ENCODE data around the gene METTL21C.

DNA sequence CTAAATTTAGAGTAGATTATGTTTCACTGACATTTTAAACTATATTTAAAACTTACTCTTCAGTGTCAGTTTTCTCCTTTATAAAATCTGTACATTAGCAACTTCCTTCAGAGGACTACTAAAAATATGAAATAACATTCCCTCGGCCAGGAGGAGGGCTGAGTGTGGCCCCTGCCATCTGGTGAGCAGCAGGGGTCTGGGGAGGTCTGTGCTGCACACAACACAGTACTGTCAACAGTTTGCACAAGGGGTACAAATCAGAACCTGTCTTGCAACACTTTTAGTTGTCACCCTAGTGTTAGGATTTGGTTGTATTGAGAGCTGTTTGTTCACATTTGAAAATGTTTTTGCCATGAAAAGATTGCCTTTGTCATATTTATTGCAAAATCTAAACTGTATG is 49.1 kb downstream of the METTL21C start:
- TF ChIP-seq, protein P1, sequence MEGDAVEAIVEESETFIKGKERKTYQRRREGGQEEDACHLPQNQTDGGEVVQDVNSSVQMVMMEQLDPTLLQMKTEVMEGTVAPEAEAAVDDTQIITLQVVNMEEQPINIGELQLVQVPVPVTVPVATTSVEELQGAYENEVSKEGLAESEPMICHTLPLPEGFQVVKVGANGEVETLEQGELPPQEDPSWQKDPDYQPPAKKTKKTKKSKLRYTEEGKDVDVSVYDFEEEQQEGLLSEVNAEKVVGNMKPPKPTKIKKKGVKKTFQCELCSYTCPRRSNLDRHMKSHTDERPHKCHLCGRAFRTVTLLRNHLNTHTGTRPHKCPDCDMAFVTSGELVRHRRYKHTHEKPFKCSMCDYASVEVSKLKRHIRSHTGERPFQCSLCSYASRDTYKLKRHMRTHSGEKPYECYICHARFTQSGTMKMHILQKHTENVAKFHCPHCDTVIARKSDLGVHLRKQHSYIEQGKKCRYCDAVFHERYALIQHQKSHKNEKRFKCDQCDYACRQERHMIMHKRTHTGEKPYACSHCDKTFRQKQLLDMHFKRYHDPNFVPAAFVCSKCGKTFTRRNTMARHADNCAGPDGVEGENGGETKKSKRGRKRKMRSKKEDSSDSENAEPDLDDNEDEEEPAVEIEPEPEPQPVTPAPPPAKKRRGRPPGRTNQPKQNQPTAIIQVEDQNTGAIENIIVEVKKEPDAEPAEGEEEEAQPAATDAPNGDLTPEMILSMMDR (IDR thresholded peaks at IDR 0.05) = no peak
- TF ChIP-seq POLR2A (IDR thresholded peaks at IDR 0.05) = no peak
- no peak for TF ChIP-seq POLR2AphosphoS5 (IDR thresholded peaks at IDR 0.05)
